MCF 10A (cell line): Measurements from ENCODE around the gene PLAAT4. TPM values are rescaled to one million over a fixed set of nuclear protein-coding genes. Genes with fewer than 3 reads are reported as not detected.

Experiments
- BruUV-seq: library from RNA; stranded (reverse); fragments of 400-500 nt; replicated peaks from 2 replicates; lab custom pipeline; 2021; lab: Mats Ljungman, UMichigan
- CTCF ChIA-PET: fragments of 300-600 bp; sonication (Branson Sonifier 250); formaldehyde crosslinking; extraction: SDS; loops from one replicate; lab custom pipeline; 2021; ENCODE audit warnings: antibody characterized with exemption, inconsistent platforms; lab: Yijun Ruan, JAX
- POLR2A ChIA-PET: fragments of 300-600, 350-650 bp; sonication (Branson Sonifier 250); formaldehyde crosslinking; extraction: SDS; loops from one replicate; lab custom pipeline; 2020; ENCODE audit warnings: antibody characterized with exemption, inconsistent platforms; lab: Yijun Ruan, JAX
- DNase-seq: peaks from one replicate; pipeline ENCODE4 v3.0.0-alpha.2; 2018; ENCODE audit not compliant: unreplicated experiment
- H3K27ac Mint-ChIP-seq: one replicate; pipeline ENCODE4 v1.8.0; 2022; ENCODE audit warnings: mild to moderate bottlenecking, low read depth, mixed read lengths; ENCODE audit not compliant: unreplicated experiment
- H3K27me3 Mint-ChIP-seq: one replicate; pipeline ENCODE4 v1.8.0; 2022; ENCODE audit warnings: mixed read lengths; ENCODE audit not compliant: insufficient read depth, unreplicated experiment
- H3K36me3 Mint-ChIP-seq: one replicate; pipeline ENCODE4 v1.8.0; 2022; ENCODE audit warnings: mild to moderate bottlenecking, moderate library complexity, mixed read lengths; ENCODE audit not compliant: insufficient read depth, unreplicated experiment
- H3K4me1 Mint-ChIP-seq: one replicate; pipeline ENCODE4 v1.8.0; 2022; ENCODE audit warnings: mixed read lengths; ENCODE audit not compliant: insufficient read depth, unreplicated experiment
- H3K4me3 Mint-ChIP-seq: one replicate; pipeline ENCODE4 v1.8.0; 2022; ENCODE audit warnings: mild to moderate bottlenecking, moderate library complexity, mixed read lengths; ENCODE audit not compliant: unreplicated experiment
- H3K9me3 Mint-ChIP-seq: one replicate; pipeline ENCODE4 v1.8.0; 2022; ENCODE audit warnings: mixed read lengths; ENCODE audit not compliant: unreplicated experiment
- CTCF ChIP-seq: fragments of 200-600 bp; IDR thresholded peaks from one replicate; pipeline ENCODE4 v1.8.0; 2022; ENCODE audit warnings: antibody characterized with exemption, mild to moderate bottlenecking; ENCODE audit not compliant: unreplicated experiment
- intact Hi-C: fragments of 100-400 bp; cut with micrococcal nuclease; formaldehyde crosslinking; loops from 2 replicates; pipeline ENCODE4 v1.14.1; 2022
- total RNA-seq: library from RNA; stranded (reverse); gene quantifications from 2 replicates; pipeline ENCODE4 v1.2.3, GENCODE V29; 2022

Gene PLAAT4
- total RNA-seq, 1 experiment from 2014 or later, result 0.96 TPM

- no peaks in the 10 kb centered on the region for H3K9me3 Mint-ChIP-seq
- no peaks in the 10 kb centered on the region for H3K36me3 Mint-ChIP-seq
- intact Hi-C loops, result no loop called here
- no peak for DNase-seq
- TF ChIP-seq CTCF, result no peak
- H3K4me3 Mint-ChIP-seq, result no peak overlapping the region
- ChIA-PET CTCF (interaction anchor here (0.9 kb wide), 1 partner anchor 21 kb away, joined by 3 read pairs; no protein-coding TSS in a partner anchor), POLR2A (interaction anchor here (0.5 kb wide), 1 partner anchor 1469 kb away, joined by 3 read pairs; no protein-coding TSS in a partner anchor)
- BruUV-seq, result no TSS peak
- H3K27ac Mint-ChIP-seq, result no peak overlapping the region
- H3K4me1 Mint-ChIP-seq, result no peaks in the 10 kb centered on the region
- no peaks in the 10 kb centered on the region for H3K27me3 Mint-ChIP-seq
These were observed 20.5 kb upstream of the PLAAT4 start for GRCh38 chr11:63516109-63516508.

GRCh38 chr11:63517156-63517555 is 19.5 kb upstream of the PLAAT4 start:
- no peaks in the 10 kb centered on the region for H3K9me3 Mint-ChIP-seq
- CTCF ChIA-PET, result interaction anchor here (0.6 kb wide), 1 partner anchor 843 kb away, joined by 3 read pairs; no protein-coding TSS in a partner anchor
- no TSS peak for BruUV-seq
- H3K4me3 Mint-ChIP-seq, result no peak overlapping the region
- H3K4me1 Mint-ChIP-seq, result no peaks in the 10 kb centered on the region
- intact Hi-C loops, result no loop called here
- POLR2A ChIA-PET, result no interaction called here
- TF ChIP-seq CTCF, result no peak
- DNase-seq, result no peak
- no peak overlapping the region for H3K27ac Mint-ChIP-seq
- no peaks in the 10 kb centered on the region for H3K27me3 Mint-ChIP-seq
- H3K36me3 Mint-ChIP-seq, result no peaks in the 10 kb centered on the region

GRCh38 chr11:63518548-63518947 is 18.1 kb upstream of the PLAAT4 start:
- BruUV-seq, result no TSS peak
- H3K4me3 Mint-ChIP-seq, result no peak overlapping the region
- POLR2A ChIA-PET, result no interaction called here

More at GRCh38 chr11:63518548-63518947, 18.1 kb upstream of the PLAAT4 start:
- no peak for DNase-seq
- CTCF ChIA-PET, result interaction anchor here (0.9 kb wide), 1 partner anchor 36 kb away, joined by 3 read pairs; no protein-coding TSS in a partner anchor
- no peak for TF ChIP-seq CTCF
- no peak overlapping the region for H3K27ac Mint-ChIP-seq
- H3K9me3 Mint-ChIP-seq, result peaks cover 6% of the 10 kb centered on the region
- H3K36me3 Mint-ChIP-seq, result no peaks in the 10 kb centered on the region
- H3K4me1 Mint-ChIP-seq, result no peaks in the 10 kb centered on the region
- H3K27me3 Mint-ChIP-seq, result no peaks in the 10 kb centered on the region
- intact Hi-C loops, result no loop called here
